Kidney epithelial cell (primary cell): ENCODE data around the gene PLSCR3. TPM values are rescaled to one million over a fixed set of nuclear protein-coding genes. Genes with fewer than 3 reads are reported as not detected.

Source experiments
- DNase-seq: peaks from one replicate; pipeline ENCODE4 v3.0.0-alpha.2; 2010; ENCODE audit warnings: low read depth
- H3K27me3 ChIP-seq: 2 replicates; pipeline ENCODE4 v1.6.0; 2011; ENCODE audit warnings: low read length; ENCODE audit not compliant: control insufficient read depth, insufficient read depth
- H3K36me3 ChIP-seq: 2 replicates; pipeline ENCODE4 v1.5.1; 2011; ENCODE audit warnings: low read length; ENCODE audit not compliant: control insufficient read depth, insufficient read depth
- H3K4me3 ChIP-seq: 2 replicates; pipeline ENCODE4 v1.5.1; 2011; ENCODE audit warnings: low read depth, mild to moderate bottlenecking, control low read depth, low read length
- CTCF ChIP-seq: IDR thresholded peaks from 2 replicates; pipeline ENCODE4 v1.5.1; 2011; ENCODE audit warnings: mild to moderate bottlenecking, moderate library complexity, low read length, control low read depth, inconsistent platforms; ENCODE audit not compliant: insufficient read depth, poor library complexity, severe bottlenecking
- total RNA-seq: library from RNA; depleted of rRNA; stranded (reverse); fragments of >200 nt; gene quantifications from 2 replicates; pipeline ENCODE4 v1.2.3, GENCODE V29; 2015

PLSCR3 gene
- total RNA-seq, 1 donor from 2014 or later, result 61.8 TPM

DNA sequence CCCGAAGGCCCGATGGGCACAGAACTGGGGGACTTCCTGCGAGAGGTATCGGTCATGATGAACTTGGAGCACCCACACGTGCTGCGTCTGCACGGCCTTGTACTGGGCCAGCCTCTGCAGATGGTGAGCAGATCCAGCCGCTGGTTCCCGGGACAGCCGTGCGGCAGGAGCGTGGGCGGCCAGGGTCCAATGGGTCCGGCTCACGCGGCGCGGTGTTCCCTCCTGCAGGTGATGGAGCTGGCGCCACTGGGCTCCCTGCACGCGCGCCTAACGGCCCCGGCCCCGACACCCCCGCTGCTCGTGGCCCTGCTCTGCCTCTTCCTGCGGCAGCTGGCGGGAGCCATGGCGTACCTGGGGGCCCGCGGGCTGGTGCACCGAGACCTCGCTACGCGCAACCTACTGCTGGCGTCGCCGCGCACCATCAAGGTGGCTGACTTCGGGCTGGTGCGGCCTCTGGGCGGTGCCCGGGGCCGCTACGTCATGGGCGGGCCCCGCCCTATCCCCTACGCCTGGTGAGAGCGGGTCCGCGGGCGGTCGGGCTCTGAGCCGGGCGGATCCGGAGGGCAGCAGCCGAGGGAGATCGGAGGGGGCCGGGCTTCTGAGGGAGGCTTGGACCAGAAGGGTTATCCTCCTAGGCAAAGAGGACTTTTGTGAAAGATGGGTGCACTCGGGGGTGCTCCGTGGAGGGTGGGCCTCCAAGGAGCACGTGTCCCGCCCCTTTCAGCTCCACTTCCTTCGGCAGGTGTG, 10.4 kb downstream of the PLSCR3 start:
- no peak for TF ChIP-seq CTCF
- DNase-seq, result no peak

DNA sequence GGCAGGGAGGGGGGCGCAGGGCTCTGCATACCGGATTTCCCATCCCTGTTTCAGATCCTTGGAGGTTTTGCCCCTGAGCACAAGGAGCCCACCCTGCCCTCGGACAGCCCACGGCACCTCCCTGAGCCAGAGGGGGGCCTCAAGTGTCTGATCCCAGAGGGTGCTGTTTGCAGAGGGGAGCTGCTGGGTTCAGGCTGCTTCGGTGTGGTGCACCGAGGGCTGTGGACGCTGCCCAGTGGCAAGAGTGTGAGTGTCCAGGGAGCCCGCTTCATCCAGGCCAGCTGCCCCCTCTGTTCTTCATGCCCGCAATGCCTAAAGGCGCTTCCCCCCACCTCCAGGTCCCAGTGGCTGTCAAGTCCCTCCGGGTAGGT, 11.0 kb downstream of the PLSCR3 start:
- Histone ChIP-seq H3K27me3 (no peaks in the 10 kb centered on the region), H3K4me3 (no peak overlapping the region), H3K36me3 (no peaks in the 10 kb centered on the region)
- no peak for DNase-seq
- TF ChIP-seq CTCF, result no peak

More for the DNA sequence above, 10.4 kb downstream of the PLSCR3 start:
- Histone ChIP-seq H3K4me3 (peak overlapping the region; percentile 28), H3K36me3 (no peaks in the 10 kb centered on the region), H3K27me3 (no peaks in the 10 kb centered on the region)

DNA sequence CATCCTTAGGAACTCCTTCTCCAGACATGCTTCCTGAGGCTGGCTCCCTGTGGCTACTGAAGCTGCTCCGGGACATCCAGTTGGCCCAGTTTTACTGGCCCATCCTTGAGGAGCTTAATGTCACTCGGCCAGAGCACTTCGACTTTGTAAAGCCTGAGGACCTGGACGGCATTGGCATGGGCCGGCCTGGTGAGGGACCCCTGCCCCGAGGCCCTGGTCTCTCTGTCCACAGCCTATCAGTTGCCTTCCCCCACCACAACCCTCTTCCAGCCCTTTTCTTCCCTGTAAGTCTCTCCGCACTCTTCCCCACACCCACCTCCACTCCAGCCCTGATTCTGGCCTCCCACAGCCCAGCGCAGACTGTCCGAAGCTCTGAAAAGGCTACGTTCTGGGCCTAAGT, 11.4 kb downstream of the PLSCR3 start:
- TF ChIP-seq CTCF, result no peak
- Histone ChIP-seq H3K4me3 (no peak overlapping the region), H3K27me3 (no peaks in the 10 kb centered on the region), H3K36me3 (no peaks in the 10 kb centered on the region)
- DNase-seq, result no peak

GRCh38 chr17:7380855-7381683, 13.3 kb downstream of the PLSCR3 start, which contains the start of gene TNK1:
Gene TNK1 (plus strand): TSS chr17:7381089. CDS start chr17:7382927, 1,838 bp downstream.
- no peaks in the 10 kb centered on the region for H3K36me3 ChIP-seq
- DNase-seq, result no peak
- H3K4me3 ChIP-seq, result peak within 1 kb of the TSS; percentile 53
- no peaks in the 10 kb centered on the region for H3K27me3 ChIP-seq
- no peak for TF ChIP-seq CTCF

- Histone ChIP-seq H3K36me3 (no peaks in the 10 kb centered on the region), H3K4me3 (peak overlapping the region; percentile 53), H3K27me3 (no peaks in the 10 kb centered on the region)
- no peak for TF ChIP-seq CTCF
- DNase-seq, result no peak
Observed at GRCh38 chr17:7380321-7380720, 14.0 kb downstream of the PLSCR3 start.
